K562 (cell line): ENCODE measurements around the gene PARPBP. TPM values are rescaled to one million over a fixed set of nuclear protein-coding genes. Genes with fewer than 3 reads are reported as not detected.
A peak's percentile ranks its signal among the peaks of the same experiment; 100 is the strongest.

Experiments used
- JUN ChIP-seq, 2 experiments: sonication (generic) in 1 of 2; formaldehyde crosslinking in 1 of 2; IDR thresholded peaks; 2 replicates each; pipeline versions ENCODE4 v1.6.1 to v1.8.0; 2012 to 2022; ENCODE audit warnings: borderline replicate concordance in 2 of 2, mild to moderate bottlenecking in 2 of 2, improper control_type of control experiment in 1 of 2, low read depth in 1 of 2, low read length in 1 of 2, missing genetic modification reagents in 1 of 2
- MGA ChIP-seq: fragments of 450-650 bp; IDR thresholded peaks from 2 replicates; pipeline ENCODE4 v1.6.1; 2016; ENCODE audit warnings: mild to moderate bottlenecking, moderate library complexity
- PRPF4 ChIP-seq: fragments of 200-400 bp; formaldehyde crosslinking; IDR thresholded peaks from one replicate; pipeline ENCODE4 v1.6.1; 2017; ENCODE audit warnings: low read length, low read depth, mild to moderate bottlenecking; ENCODE audit not compliant: insufficient read depth, poor library complexity, severe bottlenecking
- SIX5 ChIP-seq, 2 experiments: IDR thresholded peaks; 2 replicates each; pipeline ENCODE4 v1.6.1; 2011; ENCODE audit warnings: low read length in 2 of 2, borderline replicate concordance in 1 of 2, low read depth in 1 of 2, mild to moderate bottlenecking in 1 of 2, moderate library complexity in 1 of 2; ENCODE audit not compliant: insufficient read depth in 1 of 2
- polyA plus RNA-seq, 8 experiments: library from polyadenylated mRNA; depleted of rRNA in 4 of 8; stranded (reverse) in 5 of 8; unstranded in 3 of 8; fragments of >200 nt; fragmentation: Nextera tagmentation in 2 of 8; fragmentation: Illumina TruSeq in 1 of 8; extraction: Ambion mirVana in 2 of 8; extraction: Trizol in 1 of 8; gene quantifications; 2 replicates each; pipeline versions ENCODE4 v1.2.1 to v1.2.3, GENCODE V29; 2011 to 2014; ENCODE audit warnings: inconsistent platforms in 1 of 8, missing spikeins in 1 of 8
- total RNA-seq, 7 experiments: library from RNA; depleted of rRNA in 6 of 7; stranded (reverse); fragments of >200 nt in 6 of 7; fragmentation: Illumina TruSeq in 2 of 7; extraction: Trizol in 2 of 7; gene quantifications; 2 replicates each; pipeline versions ENCODE4 v1.2.1 to v1.2.3, GENCODE V29; 2011 to 2021; ENCODE audit warnings: low replicate concordance in 1 of 7

The PARPBP gene
- total and polyA plus RNA-seq, 9 of the 15 experiments (the other 6 are each of a cell fraction or from before 2014, with no cell fraction given) = 26.1 to 62.5 (median 49.0) TPM

GRCh38 chr12:102120886-102121285 is 903 bp downstream of the PARPBP start (continued):
- TF ChIP-seq PRPF4 = no peak
- TF ChIP-seq JUN (IDR thresholded peaks at IDR 0.05; ENCODE audit: borderline replicate concordance, low read depth, low read length) = no peak
- no peak for TF ChIP-seq JUN (CRISPR knock-in tag; IDR thresholded peaks at IDR 0.05; ENCODE audit: borderline replicate concordance)
- TF ChIP-seq MGA = peak; percentile 64
- no peak for TF ChIP-seq SIX5 (IDR thresholded peaks at IDR 0.05; ENCODE audit: borderline replicate concordance in 1 of 2, insufficient read depth in 1 of 2, low read depth in 1 of 2, low read length in 2 of 2)
